Testis (tissue), 2 donors: ENCODE data around the gene THAP11.

Source experiments
- CTCF ChIP-seq, 3 experiments: fragments of 450-650 bp in 2 of 3; fragments of 200-600 bp in 1 of 3; sonication (generic) in 1 of 3; IDR thresholded peaks; one replicate each; pipeline ENCODE4 v1.5.1; 2016 to 2019; ENCODE audit warnings: antibody characterized with exemption in 3 of 3, mild to moderate bottlenecking in 2 of 3, moderate library complexity in 1 of 3
- POLR2A ChIP-seq: fragments of 450-650 bp; IDR thresholded peaks from one replicate; pipeline ENCODE4 v1.6.1; 2017; ENCODE audit warnings: antibody characterized with exemption, mild to moderate bottlenecking, moderate library complexity

GRCh38 chr16:67892375-67892774 is 50.3 kb downstream of the THAP11 start:
- TF ChIP-seq CTCF (IDR thresholded peaks at IDR 0.05), result no peak
- TF ChIP-seq POLR2A, result no peak
